Central memory CD4-positive, alpha-beta T cell (primary cell): ENCODE data around the gene LRRC36.

Experiments used
- DNase-seq: peaks from one replicate; pipeline ENCODE4 v3.0.0; 2022

The LRRC36 gene

DNA sequence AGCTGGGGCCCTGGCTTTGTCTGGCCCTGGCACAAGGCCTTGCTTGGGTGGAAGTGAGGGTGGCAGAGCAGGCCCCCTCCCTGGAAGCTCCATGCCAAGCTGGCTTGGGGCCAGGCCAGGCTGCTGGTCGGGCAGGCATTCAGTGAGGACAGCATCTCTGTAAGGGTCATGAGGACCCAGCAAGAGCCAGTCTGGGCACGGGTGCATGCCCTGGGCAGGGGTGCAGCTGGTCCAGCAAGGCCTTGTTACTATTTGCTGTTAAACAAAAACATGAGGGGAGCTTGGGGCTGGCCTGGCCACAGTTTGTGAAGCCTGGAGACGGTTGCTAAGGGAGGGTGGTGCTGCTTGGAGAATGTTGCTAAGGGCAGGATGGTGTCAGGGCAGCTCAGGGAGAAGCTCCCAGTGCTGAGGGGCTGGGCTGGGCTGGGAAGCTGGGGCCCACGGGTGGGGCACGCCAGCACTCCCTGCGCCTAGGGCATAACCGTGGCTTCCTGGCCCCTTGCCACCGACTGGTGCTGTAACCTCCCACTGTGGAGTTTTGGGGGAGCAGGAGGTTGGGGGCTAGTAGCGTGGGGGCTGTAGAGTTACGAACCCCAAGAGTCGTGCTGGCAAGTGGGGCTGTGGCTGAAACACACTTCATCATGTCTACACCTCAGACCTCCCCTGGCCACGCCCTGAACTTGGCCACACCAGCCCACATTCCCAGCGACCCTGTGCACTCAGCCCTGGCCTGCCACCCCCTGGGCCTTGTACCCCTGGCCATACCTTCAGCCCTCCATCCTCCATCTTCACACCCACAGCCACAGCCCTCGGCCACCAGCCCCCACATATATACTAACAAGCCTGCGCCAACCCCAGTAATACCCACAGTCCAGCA, 65.0 kb downstream of the LRRC36 start:
- no peak for DNase-seq

DNA sequence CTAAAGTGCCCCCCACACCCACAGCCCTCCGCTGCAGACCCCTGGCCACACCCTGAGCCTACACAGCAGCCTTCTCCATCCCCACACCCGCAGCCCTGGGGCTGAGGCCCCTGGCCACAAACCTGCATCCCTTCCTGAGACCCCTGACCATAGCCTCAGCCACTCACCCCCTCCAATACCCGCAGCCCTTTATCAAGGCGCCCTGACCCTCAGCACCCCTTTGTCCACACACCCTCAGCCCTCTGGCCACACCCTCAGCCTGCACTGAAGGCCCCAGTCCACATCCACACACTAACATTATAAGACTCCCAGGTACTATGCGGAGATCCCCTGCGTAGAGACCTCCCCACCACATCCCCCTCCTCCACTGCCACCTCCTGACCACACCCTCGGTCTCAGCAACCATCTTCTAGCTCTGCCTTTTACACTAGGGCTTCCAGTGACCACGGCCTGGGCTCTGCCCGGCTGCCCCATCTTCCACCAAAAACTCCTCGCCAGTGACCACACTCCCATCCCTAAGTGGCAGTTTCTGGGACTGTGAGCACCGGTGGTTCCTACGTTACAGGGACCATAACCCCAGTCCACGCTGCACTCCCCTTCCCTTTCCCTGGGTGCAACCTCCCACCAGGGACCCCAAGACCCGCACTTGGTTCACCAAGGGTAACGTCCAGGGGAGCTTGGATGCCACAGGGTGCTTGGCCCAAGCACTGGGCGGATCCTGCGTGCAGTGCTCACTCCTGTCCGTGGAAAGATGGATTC, 65.9 kb downstream of the LRRC36 start:
- DNase-seq = no peak

DNA sequence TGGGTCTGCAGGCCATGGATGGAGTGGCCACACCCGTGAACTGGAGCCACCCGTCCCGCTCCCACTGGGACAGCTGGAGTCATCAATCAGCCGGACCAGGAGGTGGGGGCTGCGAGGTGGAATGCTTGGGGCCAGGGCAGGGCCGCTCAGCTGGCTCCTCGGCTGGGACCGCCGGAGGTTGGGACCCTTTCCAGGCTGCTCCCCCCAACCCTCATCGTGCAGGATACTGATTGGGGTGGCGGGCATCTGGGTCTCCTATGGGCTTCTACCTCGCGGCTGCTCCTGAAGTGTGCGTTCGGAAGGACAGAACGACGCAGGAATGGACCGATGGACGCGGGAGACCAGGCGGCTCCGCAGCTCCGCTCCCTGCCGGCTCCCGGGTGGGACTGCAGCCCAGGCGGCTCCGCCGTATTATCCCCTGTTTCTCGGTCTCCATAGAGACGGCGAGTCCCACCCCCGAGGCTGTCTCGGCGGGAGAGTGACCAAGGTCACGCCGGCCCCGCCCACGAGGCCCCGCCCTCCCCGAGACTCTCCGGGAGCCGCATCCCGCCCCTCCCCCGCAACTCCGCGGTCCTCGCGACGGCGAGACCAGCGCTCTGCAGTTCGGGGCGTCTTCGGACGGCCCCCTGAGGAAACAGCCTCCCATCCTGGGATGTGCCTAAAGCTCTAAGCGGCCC, 66.6 kb downstream of the LRRC36 start, which contains the start of gene TPPP3:
TPPP3 (minus strand) TSS at position 388 of the 677 bp plus-strand sequence. CDS start 2,387 bp downstream, outside the sequence.
- DNase-seq = peak; percentile 17

DNA sequence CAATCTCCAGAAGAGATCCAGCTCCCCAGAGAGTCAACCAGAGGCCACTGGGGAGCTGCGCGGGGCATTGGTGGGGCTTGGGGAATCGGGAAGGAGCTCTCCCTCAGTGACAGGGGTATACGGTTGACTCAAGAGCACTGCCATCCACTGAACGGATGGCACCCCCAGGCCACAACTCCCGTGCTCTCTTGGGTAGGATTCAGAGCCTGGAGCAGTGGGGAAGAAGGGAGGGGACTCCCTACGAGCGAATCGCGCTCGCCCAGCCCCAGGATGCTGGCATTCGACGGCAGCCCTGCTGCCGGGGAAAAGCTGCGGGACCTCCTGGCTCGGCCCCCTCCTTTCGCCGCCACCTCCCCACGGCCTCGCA, 67.2 kb downstream of the LRRC36 start:
- no peak for DNase-seq

DNA sequence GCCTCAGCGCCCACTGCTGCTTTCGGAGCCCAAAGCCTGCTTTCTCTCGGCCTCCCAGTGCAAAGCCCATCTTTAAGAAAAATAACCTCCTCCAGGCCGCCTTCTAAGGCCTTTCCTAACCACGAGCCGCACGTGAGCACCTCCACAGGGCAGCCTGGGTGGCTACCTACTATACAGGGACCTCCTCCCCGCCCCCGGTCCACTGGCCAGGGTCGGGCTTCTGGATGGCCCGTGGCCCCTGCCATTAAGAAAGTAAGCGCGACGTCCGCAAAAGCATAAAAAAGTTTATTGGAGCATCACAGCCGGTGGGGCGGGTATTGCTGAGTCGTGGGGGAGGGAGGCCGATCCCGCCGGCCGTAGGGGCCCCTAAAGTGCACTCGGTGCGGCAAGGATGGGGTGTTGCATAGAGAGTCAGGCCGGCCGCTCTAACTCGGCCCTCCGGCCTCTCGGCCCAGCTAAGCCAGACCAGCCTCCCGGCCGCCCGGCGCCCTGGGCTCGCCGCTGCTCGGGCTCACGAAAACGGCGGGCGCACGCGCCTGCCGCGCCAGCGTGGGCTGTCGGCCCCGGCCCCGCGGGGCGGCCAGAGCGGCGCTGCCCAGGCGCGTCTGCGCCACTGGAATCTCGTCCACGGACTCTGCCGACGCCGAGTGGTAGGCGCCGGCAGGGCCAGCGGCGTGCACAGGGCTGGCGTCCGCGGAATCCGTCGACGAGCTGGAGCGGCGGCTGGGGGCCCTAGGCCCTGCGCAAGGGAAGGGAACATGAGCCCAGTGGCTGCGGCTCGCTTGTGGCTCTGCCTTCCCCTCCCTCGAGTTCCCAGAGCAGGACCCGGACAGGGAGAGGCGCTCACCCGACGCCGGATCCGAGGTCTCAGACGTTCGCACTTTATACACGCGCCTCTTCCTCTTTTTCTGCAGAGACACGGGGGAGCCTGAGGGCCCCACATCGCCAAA, 67.8 kb downstream of the LRRC36 start:
- DNase-seq = no peak

DNA sequence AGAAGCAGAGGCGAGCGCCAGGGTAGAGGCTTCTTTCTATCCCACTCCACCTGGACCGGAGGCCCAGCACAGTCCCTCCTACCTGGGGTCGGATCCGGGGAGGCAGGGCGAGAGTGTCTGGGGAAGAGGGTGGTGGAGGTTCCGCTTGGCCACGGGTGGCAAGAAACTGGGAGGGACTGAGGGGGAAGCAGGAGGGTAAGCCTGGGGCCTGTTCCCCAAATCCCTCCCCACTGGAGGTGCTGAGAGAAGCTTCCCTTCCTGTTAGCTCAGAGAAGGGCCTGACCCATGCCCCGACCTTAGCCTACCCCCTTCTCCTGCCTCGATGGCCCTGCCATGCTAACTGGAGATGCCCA, 68.5 kb downstream of the LRRC36 start:
- no peak for DNase-seq

DNA sequence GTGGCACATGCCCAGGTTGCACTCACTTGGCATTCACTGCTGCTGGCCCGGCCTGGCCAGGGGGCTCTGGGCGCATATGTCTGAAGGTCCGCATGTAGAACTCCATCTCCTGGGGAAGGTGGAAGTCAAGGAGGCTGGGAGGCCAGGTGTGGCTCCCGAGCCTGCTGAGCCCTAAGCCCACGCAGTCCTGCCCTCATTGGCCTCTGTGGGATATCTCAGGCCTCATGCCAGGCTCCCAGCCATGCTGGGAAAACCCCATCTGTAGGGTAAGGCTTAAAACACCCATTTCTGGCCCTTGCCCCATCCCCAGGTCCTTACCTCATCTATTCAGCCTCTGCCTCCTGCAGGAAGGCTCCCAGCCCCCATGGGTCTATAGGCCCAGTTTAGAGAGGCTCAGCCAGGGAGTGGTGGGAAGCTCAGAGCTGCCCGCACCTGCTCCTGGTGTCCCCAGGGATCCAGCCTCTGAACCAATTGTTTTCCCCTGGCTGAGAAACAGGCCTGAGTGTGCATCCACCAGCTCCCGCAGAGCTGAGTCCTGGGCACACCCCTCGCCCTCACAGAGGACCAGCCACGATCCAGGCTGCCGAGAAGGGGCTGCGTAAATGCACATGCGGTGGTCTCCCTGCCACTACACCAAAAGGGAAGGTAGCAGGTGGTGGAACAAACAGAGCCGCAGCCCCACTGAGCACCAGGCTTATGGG, 69.0 kb downstream of the LRRC36 start:
- no peak for DNase-seq

DNA sequence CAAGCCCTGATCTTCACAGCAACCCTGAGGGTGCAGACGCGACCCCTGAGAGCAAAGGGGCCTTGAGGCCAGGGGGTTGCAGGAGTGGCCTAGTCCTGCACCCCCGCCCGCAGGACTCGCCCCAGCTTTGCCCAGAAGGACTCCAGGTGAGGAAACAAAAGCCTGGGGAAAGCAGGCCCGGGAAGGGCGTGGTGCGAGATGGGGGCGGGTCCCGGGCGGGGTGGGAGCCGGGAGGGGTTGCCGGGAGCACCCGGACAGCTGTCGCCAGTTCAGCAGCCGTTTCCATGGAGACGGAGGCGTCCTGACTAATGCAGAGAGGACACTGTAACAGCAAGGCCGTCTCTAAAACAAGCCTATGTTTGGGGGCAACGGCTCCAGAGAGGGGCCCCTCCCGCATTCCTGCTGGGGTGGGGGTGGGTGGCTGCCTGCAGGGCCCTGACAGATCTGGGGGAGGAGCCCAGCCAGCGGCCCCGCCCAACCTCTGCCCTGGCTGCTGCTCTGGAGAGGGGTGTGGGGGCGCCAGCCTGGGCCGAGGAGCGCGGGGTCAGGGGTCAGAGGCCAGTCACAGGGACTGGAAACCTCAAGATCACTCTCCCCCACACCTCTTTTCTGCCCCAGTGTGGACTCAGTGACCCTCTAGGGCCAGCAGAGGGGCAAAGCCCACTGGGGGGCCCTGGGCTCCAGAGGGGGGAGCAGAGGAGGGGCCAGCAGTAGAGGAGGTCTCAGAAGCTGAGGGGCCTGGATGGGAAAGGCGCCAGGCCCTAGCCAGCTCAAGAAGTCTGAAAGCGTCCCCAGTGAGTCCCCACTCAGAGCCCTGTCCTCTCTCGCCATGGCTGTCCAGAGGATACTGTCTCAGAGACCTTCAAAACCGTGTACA, 69.8 kb downstream of the LRRC36 start:
- DNase-seq = no peak

DNA sequence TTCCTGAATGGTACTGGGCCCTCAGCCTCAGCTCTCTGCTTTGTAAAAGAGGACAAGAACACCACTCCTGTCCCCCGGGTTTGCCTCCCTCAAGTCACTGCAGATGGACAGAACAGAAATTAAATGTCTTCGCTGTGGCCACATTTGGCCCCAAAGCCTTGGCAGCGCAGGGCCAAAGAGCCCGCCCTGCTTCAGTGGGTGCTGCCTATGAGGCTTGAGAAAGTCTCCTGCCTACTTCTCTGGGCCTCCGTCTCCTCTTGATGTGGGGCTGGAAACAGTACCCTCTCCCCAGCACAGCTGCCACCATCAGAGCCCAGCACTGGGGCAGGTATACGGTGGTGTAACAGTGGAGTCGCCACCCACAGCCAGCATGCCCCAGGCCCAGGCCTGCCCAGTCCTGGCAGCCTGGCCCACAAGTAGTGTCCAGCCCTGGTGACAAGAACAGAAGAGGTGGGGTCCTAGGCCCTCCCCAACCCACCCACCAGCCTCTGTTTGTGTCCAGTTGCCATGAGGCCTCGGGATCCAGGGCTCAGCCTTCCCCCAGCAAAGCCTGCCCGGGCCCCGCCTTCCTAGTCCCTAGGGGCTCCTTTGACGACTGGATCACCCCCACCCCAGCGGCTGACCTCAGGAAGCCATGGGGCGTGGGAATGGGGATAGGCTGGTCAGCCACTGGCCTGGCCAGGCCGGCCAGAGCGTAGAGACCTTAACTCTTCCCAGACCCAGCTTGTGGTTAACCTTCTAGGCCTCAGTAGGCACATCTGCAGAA, 70.6 kb downstream of the LRRC36 start:
- DNase-seq = no peak

DNA sequence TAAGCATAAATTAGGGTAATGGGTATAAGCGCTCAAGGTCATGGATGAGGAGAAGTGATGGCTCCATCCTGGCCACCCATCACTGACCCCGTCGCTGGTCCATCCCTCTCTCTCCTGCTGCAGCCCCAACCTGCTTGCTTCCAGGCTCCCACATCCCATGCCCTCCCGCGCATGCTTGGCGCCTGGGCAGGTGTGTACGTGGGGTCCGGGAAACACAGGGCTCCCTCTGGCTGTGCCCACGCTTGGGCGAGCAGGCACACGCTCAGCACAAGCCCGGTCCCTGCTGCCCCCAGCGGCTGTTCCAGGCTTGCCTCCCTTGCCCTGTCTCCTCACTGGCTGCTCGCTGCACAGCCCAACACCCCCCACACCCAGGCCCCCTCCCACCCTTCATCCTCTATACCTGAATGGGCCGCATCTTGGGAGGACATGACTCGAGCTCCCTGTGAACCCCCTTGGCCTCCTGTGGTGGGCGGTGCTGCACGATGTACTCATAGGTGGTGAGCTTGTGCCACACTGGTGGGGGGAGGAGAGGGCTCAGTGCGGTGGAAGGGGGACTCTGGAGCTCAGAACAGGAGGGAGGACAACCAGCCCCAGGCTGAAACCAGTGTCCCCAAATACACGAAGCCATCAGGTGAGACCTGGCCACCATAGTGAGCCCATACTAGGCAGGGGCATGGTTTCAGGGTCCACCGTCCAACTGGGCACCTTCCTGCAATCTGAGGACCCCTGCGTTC, 71.4 kb downstream of the LRRC36 start:
- no peak for DNase-seq

DNA sequence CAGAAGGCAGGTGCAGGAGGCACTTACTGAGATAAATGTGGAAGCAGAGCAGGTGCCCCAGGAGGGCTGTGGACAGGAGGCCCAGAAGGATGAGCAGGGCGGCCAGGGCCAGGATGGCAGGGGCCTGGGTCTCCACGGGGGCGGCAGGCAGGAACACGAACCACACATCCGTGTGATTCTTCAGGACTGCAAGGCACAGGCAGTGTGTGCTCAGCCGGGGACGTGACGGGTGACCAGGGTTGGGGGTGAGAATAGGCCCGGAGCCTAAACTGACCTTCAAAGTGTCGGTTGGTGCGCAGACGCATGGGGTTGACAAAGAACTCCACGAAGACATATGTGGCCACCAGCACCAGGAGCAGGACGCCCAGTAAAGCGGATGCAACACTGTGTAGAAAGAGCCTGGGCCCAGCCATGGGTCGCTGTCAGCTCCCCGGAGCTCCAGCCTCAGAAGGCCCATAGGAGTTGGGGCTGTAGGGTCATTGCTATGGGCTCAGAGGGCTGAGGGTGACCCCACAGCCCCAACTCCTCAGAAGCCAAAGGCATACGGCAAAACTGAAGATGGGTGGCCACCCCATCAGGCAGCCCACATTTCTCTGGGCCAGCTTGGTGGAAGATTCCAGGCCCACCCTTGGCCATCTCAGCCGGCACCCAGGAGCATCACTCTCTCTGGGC, 72.1 kb downstream of the LRRC36 start:
- DNase-seq = no peak

DNA sequence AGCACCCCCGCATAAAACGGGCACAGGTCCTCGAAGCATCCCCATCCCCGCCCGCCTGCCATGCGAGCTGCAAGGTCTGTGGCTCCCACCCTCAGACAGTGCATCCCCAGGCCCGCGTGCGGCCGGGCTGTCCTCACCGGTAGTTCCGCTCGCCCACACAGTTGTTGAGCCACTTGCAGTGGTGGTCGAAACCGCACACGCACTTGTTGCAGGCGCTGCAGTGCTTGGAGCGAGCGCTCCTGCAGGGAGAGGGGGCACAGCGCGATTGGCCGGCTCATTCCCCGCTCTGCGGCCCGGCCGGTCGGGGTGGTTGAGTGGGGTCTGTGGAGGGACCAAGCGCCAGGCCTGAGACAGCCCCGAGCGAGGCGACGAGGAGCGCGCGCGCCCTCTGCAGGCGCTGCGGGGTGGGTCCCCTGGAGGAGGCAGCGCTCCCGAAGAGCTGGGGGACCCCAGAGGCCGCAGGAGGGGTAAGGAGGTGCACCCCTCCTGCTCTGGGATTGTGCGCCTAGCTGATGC, 72.7 kb downstream of the LRRC36 start:
- DNase-seq = peak; percentile 14

DNA sequence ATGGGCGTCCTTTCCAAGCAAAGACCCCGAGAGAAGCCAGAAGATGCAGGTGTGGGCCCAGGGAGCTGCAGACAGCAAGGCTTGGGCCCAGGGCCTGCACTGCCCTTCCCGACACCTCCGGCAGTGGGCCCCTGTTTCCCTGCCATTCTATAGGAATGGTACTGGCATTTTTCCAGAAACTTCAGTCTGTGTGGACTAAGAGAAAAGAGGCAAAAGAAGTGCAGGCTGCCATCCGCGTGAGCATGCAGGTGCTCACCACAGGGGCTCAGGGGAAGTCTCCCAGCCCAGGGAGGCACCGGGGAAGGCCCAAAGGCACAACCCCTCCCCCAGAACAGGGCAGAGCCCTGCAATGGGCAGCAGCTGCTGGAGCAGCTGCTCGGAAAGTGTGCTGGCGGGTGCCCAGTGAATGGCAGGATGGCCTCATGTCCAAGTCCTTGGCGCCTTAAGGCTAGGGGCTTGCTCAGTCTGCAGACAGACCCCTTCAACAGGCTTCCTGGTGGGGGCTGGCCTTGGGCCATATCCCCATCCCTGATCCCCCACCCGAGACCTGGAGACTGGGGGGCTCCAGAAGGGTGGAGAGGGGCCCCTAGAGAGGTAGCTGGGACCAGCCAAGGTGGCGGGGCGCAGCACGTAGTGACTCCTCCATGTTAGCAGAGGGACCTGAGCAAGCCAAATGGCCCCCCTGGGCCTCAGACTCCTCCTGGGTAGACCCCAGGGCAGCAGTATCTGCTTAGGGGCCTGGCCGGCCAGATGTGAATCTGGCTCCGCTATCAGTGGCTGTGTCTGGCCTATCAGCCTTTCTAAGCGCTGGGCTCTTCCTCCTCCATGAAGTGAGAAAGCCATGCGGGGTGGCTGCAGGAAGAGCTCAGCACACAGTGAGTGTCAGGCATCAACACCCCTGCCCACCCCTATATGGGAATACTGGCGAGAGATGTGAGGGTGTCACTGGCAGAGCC, 73.4 kb downstream of the LRRC36 start:
- no peak for DNase-seq

DNA sequence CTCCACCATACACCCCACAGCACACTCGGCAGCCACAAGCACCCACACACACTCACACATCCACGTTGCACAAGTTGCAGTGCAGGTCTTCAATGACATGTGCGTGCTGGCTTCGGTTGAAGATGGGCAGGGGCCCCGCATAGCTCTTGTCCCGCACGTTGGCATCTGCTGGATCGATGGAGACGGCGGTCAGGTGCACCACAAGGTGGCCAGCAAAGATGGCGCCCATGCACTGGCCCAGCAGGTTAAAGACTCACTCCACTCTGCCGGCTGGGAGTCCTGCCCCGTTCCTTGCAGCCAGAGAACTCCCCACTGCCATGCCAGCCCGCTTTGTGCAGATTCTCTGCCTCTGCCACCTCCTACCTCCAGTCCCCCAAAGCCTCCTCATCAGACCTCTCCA, 74.3 kb downstream of the LRRC36 start:
- no peak for DNase-seq

DNA sequence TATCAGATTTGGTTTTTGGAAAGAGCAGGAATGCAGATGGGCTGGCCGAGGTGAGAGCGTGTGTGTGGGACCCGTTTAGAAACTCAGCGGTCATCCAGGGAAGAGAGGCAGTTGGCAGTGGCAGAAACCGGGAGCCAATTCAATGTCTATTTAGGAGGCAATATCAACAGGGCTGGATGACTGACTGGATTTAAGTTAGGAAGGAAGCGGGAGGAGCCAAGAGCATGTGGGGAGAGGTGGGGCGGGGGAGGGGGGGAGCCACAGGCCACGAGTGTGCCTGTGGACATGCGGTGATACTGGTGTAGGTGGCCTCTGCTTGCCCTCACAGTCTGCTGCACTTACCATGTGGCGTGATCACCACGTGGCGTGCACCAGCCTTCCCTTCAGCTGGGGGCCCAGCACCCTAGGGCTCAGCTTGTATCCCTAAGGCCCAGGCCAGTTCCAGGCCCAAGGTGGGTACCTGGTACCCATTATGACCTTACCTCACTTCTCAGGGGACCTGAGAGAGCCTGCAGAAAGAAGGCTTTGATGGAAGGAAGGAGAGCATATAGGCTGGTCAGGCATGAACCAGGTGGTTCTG, 77.5 kb downstream of the LRRC36 start:
- no peak for DNase-seq

DNA sequence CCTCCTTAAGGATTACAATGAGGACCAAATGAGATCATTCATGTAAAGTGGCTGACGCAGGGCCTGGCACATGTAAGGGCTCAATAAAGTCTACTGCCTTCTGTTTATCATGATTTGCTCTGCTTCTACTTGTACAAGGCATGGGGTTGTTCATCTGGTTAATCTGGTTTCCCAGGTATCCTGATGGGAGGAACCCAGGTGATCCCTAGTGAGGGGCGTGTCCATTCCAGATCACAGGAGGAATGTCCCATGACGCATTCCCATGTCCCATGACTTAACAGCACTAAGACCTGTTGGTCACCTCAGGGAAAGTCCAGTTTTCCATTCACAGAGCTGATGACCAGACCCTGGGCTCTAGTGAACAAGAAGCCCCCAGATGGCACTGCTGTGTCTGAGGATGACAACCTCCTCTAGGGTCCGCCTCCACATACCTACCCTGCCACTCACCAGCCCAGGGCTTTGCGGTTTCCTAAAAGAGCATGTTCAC, 78.2 kb downstream of the LRRC36 start:
- DNase-seq = no peak

DNA sequence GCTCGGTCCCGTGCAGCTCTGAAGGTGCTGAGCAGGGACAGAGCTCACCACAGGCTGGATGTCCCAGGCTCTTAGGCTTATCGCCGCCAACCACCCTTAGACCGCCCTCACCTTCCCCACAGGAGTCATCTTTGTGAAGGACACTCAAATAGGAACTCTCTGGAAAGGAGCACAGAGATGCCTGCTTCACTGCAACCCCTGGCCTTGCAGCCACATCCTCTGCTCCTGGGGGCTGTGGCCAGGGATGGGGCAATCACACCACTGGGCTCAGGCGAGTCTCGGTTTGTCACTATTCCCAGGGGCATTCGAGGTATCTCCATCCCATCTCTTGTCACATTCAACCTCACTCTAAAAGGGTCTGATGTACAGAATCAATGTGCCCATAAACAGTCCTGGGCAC, 78.7 kb downstream of the LRRC36 start:
- no peak for DNase-seq
